Endothelial cell of umbilical vein (primary cell): ENCODE measurements around the gene TMEM181. TPM values are rescaled to one million over a fixed set of nuclear protein-coding genes. Genes with fewer than 3 reads are reported as not detected.
"Not testable (repeated sequence)": the region's sequence is repeated elsewhere in the genome, so short reads cannot be mapped to it uniquely, and the experiment has no call there.

ENCODE experiments used
- BruUV-seq: library from RNA; stranded (reverse); fragments of 400-500 nt; replicated peaks from 2 replicates; lab custom pipeline; 2021; lab: Mats Ljungman, UMichigan
- CTCF ChIA-PET: fragments of 300-600, 350-600 bp; sonication (Branson Sonifier 250); formaldehyde crosslinking; loops from one replicate; lab custom pipeline; 2021; ENCODE audit warnings: antibody characterized with exemption, inconsistent platforms; lab: Charles Lee
- POLR2A ChIA-PET: fragments of 300-600, 350-600 bp; sonication (Branson Sonifier 250); formaldehyde crosslinking; loops from one replicate; lab custom pipeline; 2021; ENCODE audit warnings: antibody characterized with exemption, inconsistent platforms; lab: Charles Lee
- DNase-seq: peaks from one replicate; pipeline ENCODE4 v3.0.0-alpha.2; 2011; ENCODE audit warnings: low read depth, low spot score
- FAIRE-seq: peaks from 2 replicates; lab custom pipeline; 2011; peaks lifted over from hg19 to GRCh38; lab: Jason Lieb, UNC
- H2AFZ ChIP-seq: 2 replicates; pipeline ENCODE4 v1.6.0; 2012; ENCODE audit warnings: low read depth, low read length, control low read depth, inconsistent platforms
- H3K27ac ChIP-seq: 2 replicates; pipeline ENCODE4 v1.5.1; 2011; ENCODE audit warnings: low read depth, mild to moderate bottlenecking, control low read depth, low read length, moderate library complexity; ENCODE audit not compliant: insufficient read depth
- H3K27me3 ChIP-seq, 2 experiments: 2 replicates each; pipeline versions ENCODE4 v1.6.0 to v1.6.1; 2011; ENCODE audit warnings: low read length in 2 of 2, mixed read lengths in 1 of 2; ENCODE audit not compliant: control insufficient read depth in 2 of 2, insufficient read depth in 2 of 2
- H3K36me3 ChIP-seq, 2 experiments: 2 replicates in 1 of 2; 3 replicates in 1 of 2; pipeline ENCODE4 v1.5.1; 2011; ENCODE audit warnings: low read length in 2 of 2, mild to moderate bottlenecking in 1 of 2, moderate library complexity in 1 of 2; ENCODE audit not compliant: control insufficient read depth in 2 of 2, insufficient read depth in 2 of 2; ENCODE audit errors: extremely low read depth in 1 of 2
- H3K4me1 ChIP-seq: 3 replicates; pipeline ENCODE4 v1.5.1; 2011; ENCODE audit warnings: mild to moderate bottlenecking, low read length; ENCODE audit not compliant: control insufficient read depth, insufficient read depth; ENCODE audit errors: extremely low read depth
- H3K4me2 ChIP-seq: 2 replicates; pipeline ENCODE4 v1.6.1; 2011; ENCODE audit warnings: low read length, control low read depth, mixed read lengths; ENCODE audit not compliant: insufficient read depth
- H3K4me3 ChIP-seq, 3 experiments: fragments of 200-600 bp in 1 of 3; sonication (generic), shearing (Covaris generic) in 1 of 3; replicated peaks in 1 of 3; 2 replicates each; pipeline ENCODE4 v1.5.1; 2011 to 2016; ENCODE audit warnings: control low read depth in 3 of 3, low read length in 3 of 3, mild to moderate bottlenecking in 2 of 3, inconsistent platforms in 1 of 3, low read depth in 1 of 3, moderate library complexity in 1 of 3; ENCODE audit not compliant: insufficient read depth in 1 of 3
- H3K79me2 ChIP-seq: 2 replicates; pipeline ENCODE4 v1.6.0; 2012; ENCODE audit warnings: low read length, inconsistent platforms; ENCODE audit not compliant: control insufficient read depth, insufficient read depth
- H3K9ac ChIP-seq: replicated peaks from 2 replicates; pipeline ENCODE3; 2011; ENCODE audit warnings: low read length, control low read depth; ENCODE audit not compliant: insufficient read depth; ENCODE audit errors: extremely low read depth
- H3K9me1 ChIP-seq: replicated peaks from 3 replicates; pipeline ENCODE4 v1.6.0; 2011; ENCODE audit warnings: mild to moderate bottlenecking, low read length; ENCODE audit not compliant: control insufficient read depth, insufficient read depth; ENCODE audit errors: extremely low read depth
- H3K9me3 ChIP-seq: replicated peaks from 2 replicates; pipeline ENCODE4 v1.5.1; 2012; ENCODE audit warnings: low read length, inconsistent platforms; ENCODE audit not compliant: control insufficient read depth, insufficient read depth
- H4K20me1 ChIP-seq: replicated peaks from 2 replicates; pipeline ENCODE3; 2011; ENCODE audit warnings: mild to moderate bottlenecking, low read length; ENCODE audit not compliant: control insufficient read depth, insufficient read depth; ENCODE audit errors: extremely low read depth
- EZH2 ChIP-seq: IDR thresholded peaks from 2 replicates; pipeline ENCODE4 v1.6.1; 2012; ENCODE audit warnings: borderline replicate concordance, low read depth, mild to moderate bottlenecking, moderate library complexity, low read length, inconsistent platforms; ENCODE audit not compliant: severe bottlenecking
- FOS ChIP-seq: IDR thresholded peaks from 2 replicates; pipeline ENCODE4 v1.6.1; 2011; ENCODE audit warnings: mild to moderate bottlenecking, low read length, moderate library complexity, borderline replicate concordance; ENCODE audit not compliant: insufficient read depth
- GATA2 ChIP-seq: IDR thresholded peaks from 2 replicates; pipeline ENCODE4 v1.7.0; 2011; ENCODE audit warnings: low read depth, mild to moderate bottlenecking, moderate library complexity, mixed read lengths, low read length; ENCODE audit not compliant: insufficient read length, insufficient read depth
- JUN ChIP-seq: IDR thresholded peaks from 2 replicates; pipeline ENCODE4 v1.6.1; 2011; ENCODE audit warnings: borderline replicate concordance, low read depth; ENCODE audit not compliant: insufficient read length, insufficient read depth
- MYC ChIP-seq: IDR thresholded peaks from one replicate; pipeline ENCODE4 v1.6.1; 2011; ENCODE audit warnings: mild to moderate bottlenecking, low read depth, low read length
- POLR2A ChIP-seq: IDR thresholded peaks from 2 replicates; pipeline ENCODE4 v1.6.1; 2012; ENCODE audit warnings: low read depth, mild to moderate bottlenecking, control low read depth, low read length
- POLR2AphosphoS5 ChIP-seq: IDR thresholded peaks from 2 replicates; pipeline ENCODE4 v1.6.1; 2012; ENCODE audit warnings: low read depth, mild to moderate bottlenecking, control low read depth, low read length, moderate library complexity; ENCODE audit not compliant: insufficient read depth
- dilution Hi-C: fragments of 300-500 bp; cut with MboI; formaldehyde crosslinking; loops from one replicate; pipeline ENCODE4 v1.15.0; 2019; ENCODE audit warnings: low sequenced_read_pairs; ENCODE audit not compliant: extremely low pct_ligation_motif_present
- intact Hi-C: fragments of 100-400 bp; cut with micrococcal nuclease; formaldehyde crosslinking; loops from one replicate; pipeline ENCODE4 v1.10.0; 2022
- polyA plus RNA-seq, 4 experiments: library from polyadenylated mRNA; depleted of rRNA in 3 of 4; stranded (reverse) in 3 of 4; unstranded in 1 of 4; fragments of >200 nt; gene quantifications; 2 replicates each; pipeline versions ENCODE4 v1.2.1 to v1.2.3, GENCODE V29; 2011 to 2012; ENCODE audit warnings: missing spikeins in 1 of 4
- total RNA-seq: library from RNA; stranded (reverse); gene quantifications from 2 replicates; pipeline ENCODE4 v1.2.3, GENCODE V29; 2021
- TF ChIP-seq, protein P1 (sequence below), 2 donors: IDR thresholded peaks; 1 replicate in 1 of 2; 2 replicates in 1 of 2; pipeline ENCODE4 v1.5.1; 2011; ENCODE audit warnings: low read length in 2 of 2, mild to moderate bottlenecking in 2 of 2, moderate library complexity in 2 of 2, control low read depth in 1 of 2, inconsistent platforms in 1 of 2, low read depth in 1 of 2; ENCODE audit not compliant: insufficient read depth in 1 of 2; ENCODE audit errors: extremely low read depth in 1 of 2
- TF ChIP-seq, protein P2 (sequence below): IDR thresholded peaks from 2 replicates; pipeline ENCODE4 v1.6.1; 2011; ENCODE audit not compliant: insufficient read depth, insufficient read length

Gene TMEM181
- total and polyA plus RNA-seq, 2 donors (not counting 3 experiments of a cell fraction or from before 2014, with no cell fraction given): 21.7 to 33.5 TPM

DNA sequence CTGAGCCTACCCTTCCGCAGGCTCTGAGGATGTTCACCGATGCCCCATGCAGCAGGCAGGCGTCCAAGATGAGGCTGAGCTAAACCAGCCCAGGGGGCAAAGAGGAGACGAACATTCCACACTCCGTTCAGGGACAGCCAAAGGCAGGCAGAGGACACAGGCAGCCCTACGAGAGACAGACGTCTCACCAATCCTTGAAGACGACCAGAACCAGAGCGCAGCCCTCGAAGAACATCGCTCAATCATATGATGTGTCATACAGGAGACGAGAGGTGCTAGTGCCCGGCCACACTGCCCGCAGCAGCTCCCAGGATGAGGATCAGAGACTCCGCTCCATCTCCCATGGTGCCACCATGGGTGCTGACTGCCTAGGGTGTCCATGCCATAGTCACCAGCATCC is 35.6 kb upstream of the TMEM181 start:
- dilution Hi-C loops (no loop called here), intact Hi-C loops (no loop called here)

DNA sequence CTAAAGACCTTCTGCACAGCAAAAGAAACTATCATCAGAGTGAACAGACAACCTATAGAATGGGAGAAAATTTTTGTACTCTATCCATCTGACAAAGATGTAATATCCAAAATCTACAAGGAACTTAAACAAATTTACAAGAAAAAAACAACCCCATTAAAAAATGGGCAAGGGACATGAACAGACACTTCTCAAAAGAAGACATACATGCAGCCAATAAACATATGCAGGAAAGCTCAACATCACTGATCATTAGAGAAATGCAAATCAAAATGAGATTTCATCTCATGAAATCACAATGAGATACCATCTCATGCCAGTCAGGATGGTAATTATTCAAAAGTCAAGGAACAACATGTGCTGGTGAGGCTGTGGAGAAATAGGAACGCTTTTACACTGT is 32.0 kb upstream of the TMEM181 start:
- FAIRE-seq, POLR2A ChIA-PET, dilution Hi-C loops: not testable (repeated sequence)

More for the DNA sequence above, 35.6 kb upstream of the TMEM181 start:
- Histone ChIP-seq H3K4me2 (no peak overlapping the region), H3K27me3 (peaks cover 8 to 9% of the 10 kb centered on the region in 2 experiments), H2AFZ (no peak overlapping the region), H3K27ac (no peak overlapping the region), H4K20me1 (no peaks in the 10 kb centered on the region), H3K4me1 (peaks cover 5% of the 10 kb centered on the region), H3K9me3 (no peaks in the 10 kb centered on the region), H3K79me2 (no peaks in the 10 kb centered on the region), H3K9ac (no peak overlapping the region), H3K9me1 (no peaks in the 10 kb centered on the region), H3K36me3 (no peaks in the 10 kb centered on the region), H3K4me3 (no peak overlapping the region)
- DNase-seq: no peak
- no peak for FAIRE-seq
- BruUV-seq: no TSS peak
- CTCF ChIA-PET: interaction anchor here (2.6 kb wide), 1 partner anchor 310 kb away, joined by 5 read pairs; no protein-coding TSS in a partner anchor
- POLR2A ChIA-PET: no interaction called here
- no peak for TF ChIP-seq FOS
- TF ChIP-seq MYC: no peak
- TF ChIP-seq GATA2: no peak
- TF ChIP-seq POLR2A: no peak
- TF ChIP-seq, protein P1, sequence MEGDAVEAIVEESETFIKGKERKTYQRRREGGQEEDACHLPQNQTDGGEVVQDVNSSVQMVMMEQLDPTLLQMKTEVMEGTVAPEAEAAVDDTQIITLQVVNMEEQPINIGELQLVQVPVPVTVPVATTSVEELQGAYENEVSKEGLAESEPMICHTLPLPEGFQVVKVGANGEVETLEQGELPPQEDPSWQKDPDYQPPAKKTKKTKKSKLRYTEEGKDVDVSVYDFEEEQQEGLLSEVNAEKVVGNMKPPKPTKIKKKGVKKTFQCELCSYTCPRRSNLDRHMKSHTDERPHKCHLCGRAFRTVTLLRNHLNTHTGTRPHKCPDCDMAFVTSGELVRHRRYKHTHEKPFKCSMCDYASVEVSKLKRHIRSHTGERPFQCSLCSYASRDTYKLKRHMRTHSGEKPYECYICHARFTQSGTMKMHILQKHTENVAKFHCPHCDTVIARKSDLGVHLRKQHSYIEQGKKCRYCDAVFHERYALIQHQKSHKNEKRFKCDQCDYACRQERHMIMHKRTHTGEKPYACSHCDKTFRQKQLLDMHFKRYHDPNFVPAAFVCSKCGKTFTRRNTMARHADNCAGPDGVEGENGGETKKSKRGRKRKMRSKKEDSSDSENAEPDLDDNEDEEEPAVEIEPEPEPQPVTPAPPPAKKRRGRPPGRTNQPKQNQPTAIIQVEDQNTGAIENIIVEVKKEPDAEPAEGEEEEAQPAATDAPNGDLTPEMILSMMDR (IDR thresholded peaks at IDR 0.05; ENCODE audit: extremely low read depth in 1 of 2, insufficient read depth in 1 of 2, low read depth in 1 of 2, low read length in 2 of 2): no peak
- TF ChIP-seq EZH2: no peak
- TF ChIP-seq, protein P2, sequence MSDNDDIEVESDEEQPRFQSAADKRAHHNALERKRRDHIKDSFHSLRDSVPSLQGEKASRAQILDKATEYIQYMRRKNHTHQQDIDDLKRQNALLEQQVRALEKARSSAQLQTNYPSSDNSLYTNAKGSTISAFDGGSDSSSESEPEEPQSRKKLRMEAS: no peak
- TF ChIP-seq POLR2AphosphoS5: no peak
- no peak for TF ChIP-seq JUN

More for the DNA sequence above, 32.0 kb upstream of the TMEM181 start:
- H3K79me2 ChIP-seq, H3K27me3 ChIP-seq, H2AFZ ChIP-seq, H3K27ac ChIP-seq, H3K36me3 ChIP-seq, CTCF ChIA-PET, H3K4me2 ChIP-seq, H3K9me3 ChIP-seq, H3K9me1 ChIP-seq, BruUV-seq, H4K20me1 ChIP-seq, H3K4me1 ChIP-seq, H3K4me3 ChIP-seq, H3K9ac ChIP-seq, DNase-seq, intact Hi-C loops: not testable (repeated sequence)
